Ectodermal cell (in vitro differentiated cells): ENCODE data around the gene CTF1.

Experiments used
- H3K27ac ChIP-seq: 2 replicates; pipeline ENCODE4 v1.7.0; 2013; ENCODE audit warnings: mild to moderate bottlenecking, low read depth, low read length; ENCODE audit not compliant: insufficient read depth, poor library complexity, severe bottlenecking
- H3K27me3 ChIP-seq: 2 replicates; pipeline ENCODE4 v1.7.0; 2013; ENCODE audit warnings: mild to moderate bottlenecking, low read length; ENCODE audit not compliant: insufficient read depth, control insufficient read depth, poor library complexity, severe bottlenecking
- H3K36me3 ChIP-seq: one replicate; pipeline ENCODE4 v1.7.0; 2013; ENCODE audit warnings: low read length; ENCODE audit not compliant: control insufficient read depth, insufficient read depth
- H3K4me1 ChIP-seq: one replicate; pipeline ENCODE4 v1.7.0; 2013; ENCODE audit warnings: low read length; ENCODE audit not compliant: control insufficient read depth, insufficient read depth
- H3K4me3 ChIP-seq: 2 replicates; pipeline ENCODE4 v1.7.0; 2013; ENCODE audit warnings: low read depth, low read length, control low read depth; ENCODE audit not compliant: insufficient read depth
- H3K9me3 ChIP-seq: 2 replicates; pipeline ENCODE4 v1.7.0; 2013; ENCODE audit warnings: mild to moderate bottlenecking, low read length, moderate library complexity; ENCODE audit not compliant: control insufficient read depth
- WGBS, 2 experiments: methylation state at CpG; one replicate each; pipeline ENCODE4 v1.1.7; 2013; ENCODE audit warnings: missing lambda C conversion rate in 2 of 2; 5-methylcytosine and 5-hydroxymethylcytosine counted together

Gene CTF1

GRCh38 chr16:30896889-30897733 lies 697 bp downstream of the CTF1 start:
- Histone ChIP-seq H3K4me1 (peaks cover 14% of the 10 kb centered on the region), H3K27me3 (peaks cover 23% of the 10 kb centered on the region), H3K9me3 (no peaks in the 10 kb centered on the region), H3K4me3 (peak overlapping the region; percentile 39), H3K36me3 (no peaks in the 10 kb centered on the region), H3K27ac (peak overlapping the region; percentile 83)
- 20% methylated on average over 31 of the region's 31 CpGs for WGBS, 2 experiments

- H3K27ac ChIP-seq: no peak overlapping the region
- peaks cover 7% of the 10 kb centered on the region for H3K4me1 ChIP-seq
- peaks cover 17% of the 10 kb centered on the region for H3K27me3 ChIP-seq
- no peak overlapping the region for H3K4me3 ChIP-seq
- no peaks in the 10 kb centered on the region for H3K9me3 ChIP-seq
- no peaks in the 10 kb centered on the region for H3K36me3 ChIP-seq
- 91 to 100% methylated on average over 2 of the region's 2 CpGs for WGBS, 2 experiments
Observed at GRCh38 chr16:30899794-30900193, 3.4 kb downstream of the CTF1 start.

- WGBS, 2 experiments: 92 to 93% methylated on average over 5 of the region's 5 CpGs
- H3K4me3 ChIP-seq: no peak overlapping the region
Observed at GRCh38 chr16:30900588-30900987, 4.2 kb downstream of the CTF1 start.

GRCh38 chr16:30901201-30902028 lies 5.0 kb downstream of the CTF1 start:
- no peak overlapping the region for H3K27ac ChIP-seq
- no peaks in the 10 kb centered on the region for H3K36me3 ChIP-seq

More at GRCh38 chr16:30900588-30900987, 4.2 kb downstream of the CTF1 start:
- Histone ChIP-seq H3K27me3 (peaks cover 12% of the 10 kb centered on the region), H3K4me1 (peaks cover 6% of the 10 kb centered on the region), H3K9me3 (no peaks in the 10 kb centered on the region), H3K27ac (no peak overlapping the region), H3K36me3 (no peaks in the 10 kb centered on the region)

DNA sequence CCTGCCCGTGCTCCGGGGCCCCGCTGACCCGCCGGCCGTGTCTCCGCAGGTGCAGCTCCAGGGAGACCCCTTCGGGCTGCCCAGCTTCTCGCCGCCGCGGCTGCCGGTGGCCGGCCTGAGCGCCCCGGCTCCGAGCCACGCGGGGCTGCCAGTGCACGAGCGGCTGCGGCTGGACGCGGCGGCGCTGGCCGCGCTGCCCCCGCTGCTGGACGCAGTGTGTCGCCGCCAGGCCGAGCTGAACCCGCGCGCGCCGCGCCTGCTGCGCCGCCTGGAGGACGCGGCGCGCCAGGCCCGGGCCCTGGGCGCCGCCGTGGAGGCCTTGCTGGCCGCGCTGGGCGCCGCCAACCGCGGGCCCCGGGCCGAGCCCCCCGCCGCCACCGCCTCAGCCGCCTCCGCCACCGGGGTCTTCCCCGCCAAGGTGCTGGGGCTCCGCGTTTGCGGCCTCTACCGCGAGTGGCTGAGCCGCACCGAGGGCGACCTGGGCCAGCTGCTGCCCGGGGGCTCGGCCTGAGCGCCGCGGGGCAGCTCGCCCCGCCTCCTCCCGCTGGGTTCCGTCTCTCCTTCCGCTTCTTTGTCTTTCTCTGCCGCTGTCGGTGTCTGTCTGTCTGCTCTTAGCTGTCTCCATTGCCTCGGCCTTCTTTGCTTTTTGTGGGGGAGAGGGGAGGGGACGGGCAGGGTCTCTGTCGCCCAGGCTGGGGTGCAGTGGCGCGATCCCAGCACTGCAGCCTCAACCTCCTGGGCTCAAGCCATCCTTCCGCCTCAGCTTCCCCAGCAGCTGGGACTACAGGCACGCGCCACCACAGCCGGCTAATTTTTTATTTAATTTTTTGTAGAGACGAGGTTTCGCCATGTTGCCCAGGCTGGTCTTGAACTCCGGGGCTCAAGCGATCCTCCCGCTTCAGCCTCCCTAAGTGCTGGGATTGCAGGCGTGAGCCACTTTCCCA lies 5.9 kb downstream of the CTF1 start:
- Histone ChIP-seq H3K4me1 (no peaks in the 10 kb centered on the region), H3K27me3 (peaks cover 12% of the 10 kb centered on the region), H3K27ac (peak overlapping the region; percentile 55), H3K36me3 (no peaks in the 10 kb centered on the region), H3K9me3 (no peaks in the 10 kb centered on the region), H3K4me3 (peak overlapping the region; percentile 41)
- 11 to 12% methylated on average over 99 of the region's 99 CpGs for WGBS, 2 experiments

More at GRCh38 chr16:30901201-30902028, 5.0 kb downstream of the CTF1 start:
- peaks cover 12% of the 10 kb centered on the region for H3K27me3 ChIP-seq
- H3K9me3 ChIP-seq: no peaks in the 10 kb centered on the region
- WGBS, 2 experiments: 44 to 55% methylated on average over 3 to 6 of the region's 6 CpGs
- peak overlapping the region; percentile 36 for H3K4me3 ChIP-seq
- no peaks in the 10 kb centered on the region for H3K4me1 ChIP-seq

DNA sequence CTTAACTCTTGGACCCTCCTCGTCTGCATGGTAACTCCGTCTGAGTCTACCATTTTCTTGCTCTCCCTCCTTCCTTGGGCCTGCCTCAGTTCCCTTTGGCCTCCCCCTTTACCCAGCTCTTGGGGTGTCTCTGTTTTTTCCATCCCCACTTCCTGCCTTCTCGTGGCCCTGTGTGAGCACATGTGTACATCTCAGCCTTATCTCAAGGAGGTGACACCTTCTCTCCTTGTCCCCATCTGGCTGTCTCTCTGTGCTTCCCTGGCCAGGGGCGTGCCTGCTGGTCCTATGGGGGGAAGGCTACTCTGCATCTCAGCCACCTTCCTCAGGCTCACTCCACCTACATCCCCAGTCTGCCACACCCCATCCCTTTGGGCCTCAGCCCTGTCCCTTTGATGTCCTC lies 6.6 kb downstream of the CTF1 start:
- no peaks in the 10 kb centered on the region for H3K9me3 ChIP-seq
- peaks cover 12% of the 10 kb centered on the region for H3K27me3 ChIP-seq
- no peaks in the 10 kb centered on the region for H3K36me3 ChIP-seq
- WGBS, 2 experiments: 92 to 95% methylated on average over 4 of the region's 4 CpGs
- H3K4me1 ChIP-seq: no peaks in the 10 kb centered on the region
- H3K27ac ChIP-seq: no peak overlapping the region
- H3K4me3 ChIP-seq: no peak overlapping the region

GRCh38 chr16:30903596-30903995 lies 7.2 kb downstream of the CTF1 start:
- Histone ChIP-seq H3K36me3 (no peaks in the 10 kb centered on the region), H3K9me3 (no peaks in the 10 kb centered on the region), H3K27ac (no peak overlapping the region), H3K27me3 (peaks cover 12% of the 10 kb centered on the region), H3K4me3 (no peak overlapping the region), H3K4me1 (no peaks in the 10 kb centered on the region)
- WGBS, 2 experiments: 96 to 97% methylated on average over 4 of the region's 4 CpGs

DNA sequence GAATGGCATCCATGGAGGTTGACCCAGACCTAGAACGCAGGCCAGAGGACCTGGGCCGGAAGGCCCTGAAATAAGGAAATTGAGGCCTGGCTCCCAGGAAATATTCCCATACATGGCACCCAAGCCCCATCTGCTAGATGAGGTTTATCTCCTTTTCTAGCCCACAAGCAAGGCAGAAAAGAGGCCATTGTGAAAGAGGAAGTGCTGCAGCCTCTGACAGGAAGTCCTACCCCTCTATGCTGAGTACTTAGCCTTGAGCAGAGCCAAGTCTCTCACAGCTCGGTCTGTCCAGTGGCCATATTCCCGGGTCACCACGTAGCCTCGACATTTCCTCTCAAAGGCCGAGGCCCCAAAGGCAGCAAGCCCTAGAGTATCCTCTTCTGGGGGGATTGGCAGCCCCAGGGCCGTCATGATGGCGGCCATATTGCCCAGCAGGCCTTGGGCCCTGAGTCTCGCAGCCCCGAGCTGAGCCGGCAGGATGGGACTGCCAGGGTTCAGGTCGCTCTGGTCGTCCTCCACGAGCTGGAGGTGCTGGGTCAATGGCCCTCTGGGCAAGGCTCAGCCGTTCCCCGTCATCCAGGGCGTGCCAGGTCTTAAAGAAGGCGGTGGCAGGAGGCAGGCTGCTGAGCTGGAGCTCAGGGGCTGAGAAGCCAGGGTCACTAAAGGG lies 7.8 kb downstream of the CTF1 start:
- Histone ChIP-seq H3K9me3 (no peaks in the 10 kb centered on the region), H3K4me1 (no peaks in the 10 kb centered on the region), H3K27me3 (peaks cover 12% of the 10 kb centered on the region), H3K36me3 (no peaks in the 10 kb centered on the region), H3K4me3 (no peak overlapping the region), H3K27ac (no peak overlapping the region)
- 96% methylated on average over 19 of the region's 19 CpGs for WGBS, 2 experiments

- WGBS, 2 experiments: 88 to 93% methylated on average over 4 of the region's 4 CpGs
- peaks cover 16% of the 10 kb centered on the region for H3K4me1 ChIP-seq
- H3K4me3 ChIP-seq: no peak overlapping the region
- no peaks in the 10 kb centered on the region for H3K9me3 ChIP-seq
- no peaks in the 10 kb centered on the region for H3K27me3 ChIP-seq
- H3K36me3 ChIP-seq: no peaks in the 10 kb centered on the region
- no peak overlapping the region for H3K27ac ChIP-seq
Observed at GRCh38 chr16:30907064-30907463, 10.7 kb downstream of the CTF1 start.
